Measurements from ENCODE around the gene HPCAL1. TPM values are rescaled to one million over a fixed set of nuclear protein-coding genes. Genes with fewer than 3 reads are reported as not detected.
A peak's percentile ranks its signal among the peaks of the same experiment; 100 is the strongest.

HPCAL1 gene
- total and polyA plus RNA-seq, 8 donors = 58.1 to 108 (median 72.1) TPM

- ATAC-seq = peak; percentile 9
- Histone ChIP-seq H3K4me1 (peaks cover 29 to 83% of the 10 kb centered on the region in 2 donors), H3K27me3 (peaks cover 0 to 5% of the 10 kb centered on the region in 2 donors), H3K9me3 (no peaks in the 10 kb centered on the region), H3K36me3 (no peaks in the 10 kb centered on the region), H3K4me3 (peak overlapping the region; percentile 82 to 89), H3K27ac (peak overlapping the region; percentile 75 to 93)
- DNase-seq = peak in 1 of 4 donors; percentile 86
- intact Hi-C loops (cut with DNase I) = loop anchor here in 1 of 2 donors (10.0 kb wide), 1 partner anchor 102 kb away; no protein-coding TSS in a partner anchor
- TF ChIP-seq CTCF (IDR thresholded peaks at IDR 0.05) = no peak
These were observed 533 bp downstream of the HPCAL1 start for GRCh38 chr2:10303181-10303693.

DNA sequence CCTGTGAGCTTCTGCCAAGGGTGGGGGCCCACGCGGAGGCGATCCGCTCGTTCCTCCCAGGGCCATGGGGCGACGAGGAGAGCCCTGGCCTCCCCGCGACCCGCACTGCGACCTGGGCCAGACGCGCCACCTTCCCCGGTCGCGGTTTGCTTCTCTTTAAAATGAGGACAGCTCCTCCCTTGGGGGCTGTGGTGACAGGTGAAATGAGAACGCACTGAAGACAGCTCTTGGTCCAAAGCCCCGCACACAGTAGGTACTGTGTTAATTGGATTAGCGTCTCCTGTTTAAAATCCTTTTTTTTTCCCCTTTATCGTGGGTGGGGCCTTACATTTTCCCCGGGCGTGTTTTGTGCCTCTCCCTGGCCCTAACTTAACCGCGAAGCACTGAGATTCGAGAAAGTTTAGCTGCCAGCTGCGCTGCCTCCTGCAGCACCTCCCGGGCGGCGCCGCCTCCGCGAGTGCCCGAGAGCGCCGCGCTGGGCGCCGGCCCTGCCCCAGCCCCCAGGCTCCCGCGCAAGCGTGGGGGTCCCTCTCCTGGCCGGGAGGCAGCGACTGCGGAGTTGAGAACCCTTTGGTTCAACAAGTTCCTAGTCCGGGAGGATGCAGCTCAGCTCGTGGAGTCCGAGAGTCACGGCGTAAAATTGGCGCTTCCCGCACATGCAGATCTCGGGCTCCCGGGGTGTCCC, 1.1 kb downstream of the HPCAL1 start:
- TF ChIP-seq CTCF (IDR thresholded peaks at IDR 0.05) = peak in 1 of 2 donors; percentile 10
- H3K27me3 ChIP-seq = peaks cover 0 to 5% of the 10 kb centered on the region in 2 donors
- peaks cover 27 to 77% of the 10 kb centered on the region in 2 donors for H3K4me1 ChIP-seq
- DNase-seq = peak; percentile 60 to 90 (median 84)
- H3K27ac ChIP-seq = peak overlapping the region; percentile 75 to 93
- no peaks in the 10 kb centered on the region for H3K9me3 ChIP-seq
- intact Hi-C loops (cut with DNase I) = loop anchor here in 1 of 2 donors (10.0 kb wide), 1 partner anchor 101 kb away; no protein-coding TSS in a partner anchor
- H3K36me3 ChIP-seq = no peaks in the 10 kb centered on the region
- peak overlapping the region; percentile 82 to 89 for H3K4me3 ChIP-seq
- peak; percentile 41 for ATAC-seq

DNA sequence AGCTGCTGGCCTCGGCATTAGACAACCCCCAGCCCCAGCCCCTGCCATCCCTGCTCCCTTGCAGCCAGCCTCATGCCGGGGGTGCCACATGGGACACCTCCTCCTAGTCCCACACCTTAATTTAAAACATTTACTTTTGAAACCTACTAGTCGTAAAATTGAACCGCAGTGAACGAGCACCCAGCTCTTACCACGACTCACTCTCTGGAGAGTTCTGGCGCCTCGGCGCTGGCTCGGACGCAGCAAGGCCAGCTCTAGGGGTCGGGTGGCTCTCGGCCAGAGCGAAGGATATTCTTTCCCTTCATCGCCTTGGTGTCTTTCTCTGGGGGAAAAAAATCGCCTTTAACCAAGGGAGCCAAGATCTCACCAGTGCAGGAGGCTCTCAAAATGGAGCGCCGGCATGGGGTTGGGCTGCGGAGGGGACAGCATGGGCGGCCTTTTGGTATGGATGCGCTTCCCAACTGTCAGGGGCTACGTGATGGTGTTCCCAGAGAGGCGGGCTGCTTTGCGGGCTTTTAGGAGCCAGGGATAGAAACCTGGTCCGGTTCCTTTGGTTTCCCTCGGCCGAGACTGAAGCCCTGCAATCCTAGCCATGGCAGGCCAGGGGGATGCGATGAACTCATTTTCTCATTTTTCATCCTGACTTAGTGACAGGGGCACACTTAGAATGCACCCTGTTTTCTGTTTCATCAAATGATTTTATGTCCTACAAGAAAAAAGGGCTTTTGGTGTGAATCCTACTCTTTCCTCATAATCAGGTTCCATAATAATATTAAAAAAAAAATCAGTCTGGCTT, 2.0 kb downstream of the HPCAL1 start:
- intact Hi-C loops (cut with DNase I) = loop anchor here in 1 of 2 donors (10.0 kb wide), 1 partner anchor 100 kb away; no protein-coding TSS in a partner anchor
- Histone ChIP-seq H3K4me1 (peaks cover 27 to 69% of the 10 kb centered on the region in 2 donors), H3K9me3 (no peaks in the 10 kb centered on the region), H3K4me3 (peak overlapping the region; percentile 82 to 89), H3K27me3 (peaks cover 0 to 5% of the 10 kb centered on the region in 2 donors), H3K36me3 (no peaks in the 10 kb centered on the region), H3K27ac (peak overlapping the region; percentile 75 to 93)
- ATAC-seq (no peak), DNase-seq (no peak)
- TF ChIP-seq CTCF (IDR thresholded peaks at IDR 0.05) = no peak

- peaks cover 0 to 5% of the 10 kb centered on the region in 2 donors for H3K27me3 ChIP-seq
- DNase-seq (no peak), ATAC-seq (no peak)
- intact Hi-C loops (cut with DNase I) = loop anchor here in 1 of 2 donors (10.0 kb wide), 1 partner anchor 100 kb away; no protein-coding TSS in a partner anchor
- TF ChIP-seq CTCF (IDR thresholded peaks at IDR 0.05) = no peak
- no peaks in the 10 kb centered on the region for H3K9me3 ChIP-seq
- H3K27ac ChIP-seq = peak overlapping the region; percentile 19 to 93
- H3K36me3 ChIP-seq = no peaks in the 10 kb centered on the region
- H3K4me3 ChIP-seq = peak overlapping the region in 1 of 2 donors; percentile 89
- peaks cover 27 to 63% of the 10 kb centered on the region in 2 donors for H3K4me1 ChIP-seq
These were observed 2.5 kb downstream of the HPCAL1 start for GRCh38 chr2:10305254-10305635.

Measured in left lung (tissue), 10 donors.